H1 (cell line): ENCODE results near the gene HMCN2. TPM values are rescaled to one million over a fixed set of nuclear protein-coding genes. Genes with fewer than 3 reads are reported as not detected.

Experiments used
- CTCF ChIA-PET: fragments of 300-600 bp; sonication (Branson Sonifier 250); formaldehyde crosslinking; loops from one replicate; lab custom pipeline; 2021; ENCODE audit not compliant: partially characterized antibody; lab: Charles Lee
- POLR2A ChIA-PET: fragments of 300-600 bp; sonication (Branson Sonifier 250); formaldehyde crosslinking; loops from one replicate; lab custom pipeline; 2021; ENCODE audit warnings: inconsistent platforms; ENCODE audit not compliant: partially characterized antibody; lab: Charles Lee
- DNase-seq, 2 experiments: peaks; one replicate each; pipeline versions ENCODE4 v3.0.0 to v3.0.0-alpha.2; 2010 to 2022; ENCODE audit warnings: low spot score in 2 of 2, low read depth in 1 of 2, mixed read lengths in 1 of 2
- FAIRE-seq: peaks from 2 replicates; lab custom pipeline; 2011; peaks lifted over from hg19 to GRCh38; lab: Jason Lieb, UNC
- H2AFZ ChIP-seq: 2 replicates; pipeline ENCODE4 v1.8.1; 2012; ENCODE audit warnings: low read length, inconsistent platforms
- H2AK5ac ChIP-seq: 2 replicates; pipeline ENCODE4 v1.6.1; 2013; ENCODE audit warnings: low read depth, low read length
- H2BK120ac ChIP-seq: replicated peaks from 2 replicates; pipeline ENCODE3; 2013; ENCODE audit warnings: low read depth, low read length, inconsistent platforms
- H2BK12ac ChIP-seq: 2 replicates; pipeline ENCODE4 v1.6.1; 2013; ENCODE audit warnings: low read depth, low read length
- H2BK15ac ChIP-seq: 2 replicates; pipeline ENCODE4 v1.6.1; 2013; ENCODE audit warnings: low read length
- H2BK20ac ChIP-seq: 2 replicates; pipeline ENCODE4 v1.6.1; 2013; ENCODE audit warnings: low read length
- H2BK5ac ChIP-seq: 2 replicates; pipeline ENCODE4 v1.6.1; 2013; ENCODE audit warnings: low read depth, low read length
- H3K14ac ChIP-seq: 2 replicates; pipeline ENCODE4 v1.6.1; 2013; ENCODE audit warnings: inconsistent platforms; ENCODE audit not compliant: insufficient read length
- H3K18ac ChIP-seq: 2 replicates; pipeline ENCODE4 v1.6.1; 2013; ENCODE audit warnings: low read length; ENCODE audit errors: extremely low read depth
- H3K23ac ChIP-seq: 2 replicates; pipeline ENCODE4 v1.6.1; 2013; ENCODE audit warnings: inconsistent platforms; ENCODE audit not compliant: insufficient read length
- H3K23me2 ChIP-seq: 2 replicates; pipeline ENCODE4 v1.6.1; 2013; ENCODE audit warnings: low read depth, low read length
- H3K27ac ChIP-seq: 2 replicates; pipeline ENCODE4 v1.6.1; 2011; ENCODE audit warnings: low read depth, low read length, inconsistent platforms
- H3K27me3 ChIP-seq, 4 experiments: replicated peaks in 1 of 4; 1 replicate in 1 of 4; 2 replicates in 3 of 4; pipeline versions ENCODE4 v1.6.1 to v1.8.1; 2011 to 2013; ENCODE audit warnings: low read length in 3 of 4, mild to moderate bottlenecking in 3 of 4, inconsistent platforms in 2 of 4, mixed read lengths in 2 of 4, moderate library complexity in 1 of 4; ENCODE audit not compliant: control insufficient read depth in 3 of 4, insufficient read depth in 3 of 4; ENCODE audit errors: extremely low read depth in 1 of 4
- H3K36me3 ChIP-seq, 4 experiments: 2 replicates each; pipeline versions ENCODE4 v1.6.1 to v1.8.1; 2011 to 2013; ENCODE audit warnings: mild to moderate bottlenecking in 4 of 4, low read length in 3 of 4, moderate library complexity in 2 of 4, control low read depth in 1 of 4, inconsistent platforms in 1 of 4; ENCODE audit not compliant: insufficient read depth in 4 of 4, control insufficient read depth in 2 of 4
- H3K4ac ChIP-seq: replicated peaks from 2 replicates; pipeline ENCODE3; 2013; ENCODE audit warnings: low read length, low read depth, mixed read lengths, inconsistent platforms; ENCODE audit not compliant: insufficient read length
- H3K4me1 ChIP-seq, 4 experiments: replicated peaks in 1 of 4; 1 replicate in 1 of 4; 2 replicates in 3 of 4; pipeline versions ENCODE4 v1.6.1 to v1.8.1; 2011 to 2013; ENCODE audit warnings: low read length in 3 of 4, inconsistent platforms in 2 of 4, mixed read lengths in 1 of 4; ENCODE audit not compliant: insufficient read depth in 4 of 4, control insufficient read depth in 3 of 4
- H3K4me2 ChIP-seq, 2 experiments: 2 replicates each; pipeline versions ENCODE4 v1.6.1 to v1.8.1; 2011 to 2013; ENCODE audit warnings: low read depth in 2 of 2, low read length in 2 of 2, control low read depth in 1 of 2, inconsistent platforms in 1 of 2, mild to moderate bottlenecking in 1 of 2; ENCODE audit not compliant: insufficient read depth in 1 of 2
- H3K4me3 ChIP-seq, 4 experiments: fragments of 200-600, 300-600 bp in 1 of 4; sonication (generic), shearing (Covaris generic), sonication (Bioruptor Twin) in 1 of 4; 2 replicates each; pipeline versions ENCODE4 v1.5.1 to v1.8.1; 2011 to 2016; ENCODE audit warnings: low read length in 4 of 4, low read depth in 3 of 4, control low read depth in 2 of 4, inconsistent platforms in 2 of 4, mild to moderate bottlenecking in 2 of 4, mixed read lengths in 1 of 4, moderate library complexity in 1 of 4; ENCODE audit not compliant: insufficient read depth in 2 of 4; ENCODE audit errors: extremely low read depth in 1 of 4
- H3K56ac ChIP-seq: replicated peaks from 2 replicates; pipeline ENCODE3; 2013; ENCODE audit warnings: low read depth, mild to moderate bottlenecking, mixed read lengths, low read length, inconsistent platforms; ENCODE audit not compliant: insufficient read length
- H3K79me1 ChIP-seq: 2 replicates; pipeline ENCODE4 v1.6.1; 2013; ENCODE audit warnings: low read depth, low read length, control low read depth
- H3K79me2 ChIP-seq, 2 experiments: 2 replicates each; pipeline versions ENCODE4 v1.6.1 to v1.8.1; 2012 to 2013; ENCODE audit warnings: low read length in 2 of 2, mild to moderate bottlenecking in 2 of 2, inconsistent platforms in 1 of 2; ENCODE audit not compliant: insufficient read depth in 2 of 2, control insufficient read depth in 1 of 2
- H3K9ac ChIP-seq, 4 experiments: replicated peaks in 1 of 4; 1 replicate in 1 of 4; 2 replicates in 3 of 4; pipeline versions ENCODE4 v1.6.1 to v1.8.1; 2011 to 2013; ENCODE audit warnings: low read depth in 3 of 4, low read length in 3 of 4, control low read depth in 2 of 4, mild to moderate bottlenecking in 2 of 4, moderate library complexity in 2 of 4, inconsistent platforms in 1 of 4; ENCODE audit errors: extremely low read depth in 1 of 4
- H3K9me3 ChIP-seq, 2 experiments: 2 replicates each; pipeline versions ENCODE4 v1.6.1 to v1.8.1; 2012 to 2013; ENCODE audit warnings: mild to moderate bottlenecking in 2 of 2, moderate library complexity in 2 of 2, control low read depth in 1 of 2, inconsistent platforms in 1 of 2, low read depth in 1 of 2, low read length in 1 of 2, mixed read lengths in 1 of 2; ENCODE audit not compliant: insufficient read depth in 2 of 2
- H4K20me1 ChIP-seq, 2 experiments: replicated peaks in 1 of 2; 2 replicates each; pipeline versions ENCODE3 to v1.8.1; 2011 to 2013; ENCODE audit warnings: inconsistent platforms in 2 of 2, low read length in 2 of 2, mild to moderate bottlenecking in 1 of 2; ENCODE audit not compliant: insufficient read depth in 2 of 2, control insufficient read depth in 1 of 2
- H4K5ac ChIP-seq: 2 replicates; pipeline ENCODE4 v1.6.1; 2013; ENCODE audit warnings: low read length, low read depth, mixed read lengths, inconsistent platforms; ENCODE audit not compliant: insufficient read length
- H4K8ac ChIP-seq: 2 replicates; pipeline ENCODE4 v1.8.0; 2013; ENCODE audit warnings: mild to moderate bottlenecking, moderate library complexity, low read length, inconsistent platforms; ENCODE audit not compliant: insufficient read depth; ENCODE audit errors: extremely low read depth
- H4K91ac ChIP-seq: replicated peaks from 2 replicates; pipeline ENCODE3; 2013; ENCODE audit warnings: low read length, mixed read lengths, inconsistent platforms; ENCODE audit not compliant: insufficient read length
- KDM1A ChIP-seq: fragments of 200-600, 300-600 bp; sonication (generic); IDR thresholded peaks from 2 replicates; pipeline ENCODE4 v1.7.1; 2016; ENCODE audit warnings: mild to moderate bottlenecking, low read length, borderline replicate concordance
- TEAD4 ChIP-seq: IDR thresholded peaks from 2 replicates; pipeline ENCODE4 v1.6.1; 2012; ENCODE audit warnings: low read depth, low read length, inconsistent platforms, mixed read lengths
- WGBS, 2 experiments: shearing (Covaris generic) in 1 of 2; methylation state at CpG; one replicate each; pipeline versions ENCODE4 v1.1.6 to v1.1.7; 2013 to 2015; ENCODE audit warnings: low lambda C conversion rate in 2 of 2, mixed read lengths in 2 of 2, inconsistent platforms in 1 of 2, low coverage in 1 of 2, missing lambda C conversion rate in 1 of 2; ENCODE audit not compliant: insufficient replicate concordance in 2 of 2, insufficient coverage in 1 of 2, insufficient read length in 1 of 2; ENCODE audit errors: extremely low coverage in 1 of 2, missing lambda C conversion rate in 1 of 2; 5-methylcytosine and 5-hydroxymethylcytosine counted together
- polyA plus RNA-seq, 7 experiments: library from polyadenylated mRNA; depleted of rRNA in 3 of 7; stranded (reverse) in 5 of 7; unstranded in 2 of 7; fragments of >200 nt in 5 of 7; fragments of 200-250 nt in 2 of 7; gene quantifications; 1 replicate in 5 of 7; 2 replicates in 1 of 7; 4 replicates in 1 of 7; pipeline versions ENCODE4 v1.2.1 to v1.2.3, GENCODE V29; 2011 to 2013; ENCODE audit warnings: missing spikeins in 2 of 7, mixed read lengths in 2 of 7
- total RNA-seq: library from RNA; stranded (reverse); fragmentation: NEBNext Ultra II Directional; extraction: Animal tissue kit (Norgen Biotek cat#: 25700); gene quantifications from 2 replicates; pipeline ENCODE4 v1.2.1, GENCODE V29; 2021

Gene HMCN2
- total and polyA plus RNA-seq, 2 of the 8 experiments (the other 6 are each of a cell fraction or from before 2014, with no cell fraction given): 5.0 to 9.1 TPM

GRCh38 chr9:130264414-130265350, 878 bp upstream of the HMCN2 start:
- Histone ChIP-seq H4K8ac (0 out of 2 replicates have a peak overlapping the region, but pooled peaks have one; percentile 36), H3K4me2 (peak overlapping the region; percentile 78 to 82; a peak in 3 of 4 replicates), H3K79me1 (no peaks in the 10 kb centered on the region; the same call in 1 of the 2 replicates), H3K4me1 (peaks cover 10 to 24% (median 15%) of the 10 kb centered on the region in 4 experiments), H3K36me3 (no peaks in the 10 kb centered on the region), H2BK5ac (0 out of 2 replicates have a peak overlapping the region, but pooled peaks have one; percentile 17), H4K91ac (peak overlapping the region; percentile 70), H3K27me3 (peaks cover 0 to 20% (median 14%) of the 10 kb centered on the region in 4 experiments; a peak in 6 of 7 replicates), H3K18ac (no peak overlapping the region; the same call in 1 of the 2 replicates), H3K4me3 (peak overlapping the region in 2 of 4 experiments; percentile 38 to 68; a peak in 4 of 8 replicates), H3K9me3 (0 out of 4 replicates have a peak, but pooled peaks cover 0 to under 1% of the 10 kb centered on the region in 2 experiments), H2BK12ac (peak overlapping the region; percentile 78; the same call in 1 of the 2 replicates), H3K27ac (no peak overlapping the region), H2AK5ac (no peak overlapping the region; the same call in 1 of the 2 replicates), H3K56ac (no peak overlapping the region), H3K14ac (no peak overlapping the region), H3K23ac (no peak overlapping the region), H2BK120ac (no peak overlapping the region), H3K4ac (no peak overlapping the region), H4K5ac (no peak overlapping the region), H2AFZ (no peak overlapping the region), H2BK15ac (no peak overlapping the region; the same call in 1 of the 2 replicates), H4K20me1 (no peaks in the 10 kb centered on the region), H2BK20ac (peak overlapping the region; percentile 67; the same call in 1 of the 2 replicates), H3K79me2 (no peaks in the 10 kb centered on the region), H3K23me2 (peaks cover 11% of the 10 kb centered on the region; the same call in 1 of the 2 replicates), H3K9ac (no peak overlapping the region)
- POLR2A ChIA-PET: interaction anchor here (0.7 to 1.4 kb wide), 10 partner anchors 9 to 70 kb away, joined by 3 to 4 read pairs (median 3); no protein-coding TSS in a partner anchor
- FAIRE-seq (no peak), DNase-seq (no peak)
- TF ChIP-seq KDM1A (peak; percentile 82), TEAD4 (no peak)
- CTCF ChIA-PET: interaction anchor here (0.6 to 3.8 kb wide), 11 partner anchors 9 to 102 kb away, joined by 3 to 22 read pairs (median 4); no protein-coding TSS in a partner anchor
- 74% methylated on average over 17 of the region's 18 CpGs; no CpG with 5 or more reads in 1 of the 2 experiments for WGBS, 2 experiments
